ENCODE results near the gene MMS22L.

MMS22L gene

GRCh38 chr6:97113170-97113569, 169.8 kb downstream of the MMS22L start:
- no peak for TF ChIP-seq FOXP2 (optimal IDR thresholded peaks at IDR 0.05; ENCODE audit: borderline replicate concordance, extremely low read depth, extremely low read length, insufficient read depth)
- no peak for TF ChIP-seq REST (IDR thresholded peaks at IDR 0.05; ENCODE audit: insufficient read depth in 1 of 2, low read depth in 2 of 2, low read length in 2 of 2)
- no peak for TF ChIP-seq TAF1 (IDR thresholded peaks at IDR 0.05; ENCODE audit: borderline replicate concordance, insufficient read depth, low read length)

- TF ChIP-seq REST (IDR thresholded peaks at IDR 0.05; ENCODE audit: insufficient read depth in 1 of 2, low read depth in 2 of 2, low read length in 2 of 2): no peak
- no peak for TF ChIP-seq FOXP2 (optimal IDR thresholded peaks at IDR 0.05; ENCODE audit: borderline replicate concordance, extremely low read depth, extremely low read length, insufficient read depth)
- TF ChIP-seq SIN3A (IDR thresholded peaks at IDR 0.05; ENCODE audit: borderline replicate concordance, insufficient read depth, low read length): no peak
- no peak for TF ChIP-seq POLR2AphosphoS5 (IDR thresholded peaks at IDR 0.05; ENCODE audit: low read depth, low read length)
- no peak for TF ChIP-seq TAF1 (IDR thresholded peaks at IDR 0.05; ENCODE audit: borderline replicate concordance, insufficient read depth, low read length)
Measured at GRCh38 chr6:97111243-97111642, 171.8 kb downstream of the MMS22L start.

- no peak for TF ChIP-seq TAF1 (IDR thresholded peaks at IDR 0.05; ENCODE audit: borderline replicate concordance, insufficient read depth, low read length)
- TF ChIP-seq REST (IDR thresholded peaks at IDR 0.05; ENCODE audit: insufficient read depth in 1 of 2, low read depth in 2 of 2, low read length in 2 of 2): no peak
- no peak for TF ChIP-seq FOXP2 (optimal IDR thresholded peaks at IDR 0.05; ENCODE audit: borderline replicate concordance, extremely low read depth, extremely low read length, insufficient read depth)
- no peak for TF ChIP-seq POLR2AphosphoS5 (IDR thresholded peaks at IDR 0.05; ENCODE audit: low read depth, low read length)
- TF ChIP-seq SIN3A (IDR thresholded peaks at IDR 0.05; ENCODE audit: borderline replicate concordance, insufficient read depth, low read length): no peak
Measured at GRCh38 chr6:97110626-97111025, 172.4 kb downstream of the MMS22L start.

- TF ChIP-seq FOXP2 (optimal IDR thresholded peaks at IDR 0.05; ENCODE audit: borderline replicate concordance, extremely low read depth, extremely low read length, insufficient read depth) (no peak), POLR2AphosphoS5 (IDR thresholded peaks at IDR 0.05; ENCODE audit: low read depth, low read length) (no peak), TAF1 (IDR thresholded peaks at IDR 0.05; ENCODE audit: borderline replicate concordance, insufficient read depth, low read length) (no peak), REST (IDR thresholded peaks at IDR 0.05; ENCODE audit: insufficient read depth in 1 of 2, low read depth in 2 of 2, low read length in 2 of 2) (no peak), SIN3A (IDR thresholded peaks at IDR 0.05; ENCODE audit: borderline replicate concordance, insufficient read depth, low read length) (no peak)
Measured at GRCh38 chr6:97110149-97110548, 172.9 kb downstream of the MMS22L start.

- TF ChIP-seq SIN3A (IDR thresholded peaks at IDR 0.05; ENCODE audit: borderline replicate concordance, insufficient read depth, low read length) (no peak), TAF1 (IDR thresholded peaks at IDR 0.05; ENCODE audit: borderline replicate concordance, insufficient read depth, low read length) (no peak), FOXP2 (optimal IDR thresholded peaks at IDR 0.05; ENCODE audit: borderline replicate concordance, extremely low read depth, extremely low read length, insufficient read depth) (no peak), POLR2AphosphoS5 (IDR thresholded peaks at IDR 0.05; ENCODE audit: low read depth, low read length) (no peak), REST (IDR thresholded peaks at IDR 0.05; ENCODE audit: insufficient read depth in 1 of 2, low read depth in 2 of 2, low read length in 2 of 2) (no peak)
Measured at GRCh38 chr6:97109444-97109843, 173.6 kb downstream of the MMS22L start.

Measured in PFSK-1 (cell line).